Raji (cell line): ENCODE data around the gene USP30.

Experiments used
- POLR2A ChIP-seq: IDR thresholded peaks from 2 replicates; pipeline ENCODE4 v1.6.1; 2011; ENCODE audit warnings: low read depth, low read length, control low read depth; ENCODE audit not compliant: insufficient read depth

USP30 gene

GRCh38 chr12:109110988-109111495 lies 58.7 kb downstream of the USP30 start:
- no peak for TF ChIP-seq POLR2A

- TF ChIP-seq POLR2A: no peak
Observed at GRCh38 chr12:109112720-109113465, 60.5 kb downstream of the USP30 start.

- no peak for TF ChIP-seq POLR2A
Observed at GRCh38 chr12:109113661-109114321, 61.4 kb downstream of the USP30 start.

GRCh38 chr12:109114644-109115043 lies 62.3 kb downstream of the USP30 start:
- TF ChIP-seq POLR2A: no peak

- no peak for TF ChIP-seq POLR2A
Observed at GRCh38 chr12:109115404-109115757, 63.0 kb downstream of the USP30 start.

- no peak for TF ChIP-seq POLR2A
Observed at GRCh38 chr12:109115758-109116610, 63.6 kb downstream of the USP30 start, which contains the start of gene ACACB. ACACB (plus strand) TSS chr12:109116587; CDS start chr12:109139406, 22,819 bp downstream.

GRCh38 chr12:109116611-109116949 lies 64.2 kb downstream of the USP30 start:
- TF ChIP-seq POLR2A: no peak

- TF ChIP-seq POLR2A: no peak
Observed at GRCh38 chr12:109120095-109120494, 67.7 kb downstream of the USP30 start.

GRCh38 chr12:109120557-109120956 lies 68.2 kb downstream of the USP30 start:
- no peak for TF ChIP-seq POLR2A

- TF ChIP-seq POLR2A: no peak
Observed at GRCh38 chr12:109121346-109121880, 69.0 kb downstream of the USP30 start.

- no peak for TF ChIP-seq POLR2A
Observed at GRCh38 chr12:109124878-109125648, 72.7 kb downstream of the USP30 start.

GRCh38 chr12:109125791-109126190 lies 73.4 kb downstream of the USP30 start:
- no peak for TF ChIP-seq POLR2A

GRCh38 chr12:109126784-109127183 lies 74.4 kb downstream of the USP30 start:
- TF ChIP-seq POLR2A: no peak

GRCh38 chr12:109127533-109128242 lies 75.3 kb downstream of the USP30 start:
- no peak for TF ChIP-seq POLR2A
